SK-N-SH treated with all-trans-retinoic acid at 6 μM for 48 hours (cell line): Measurements from ENCODE around the gene AP1S2.

Source experiments
- ARNTL ChIP-seq: fragments of 450-650 bp; formaldehyde crosslinking; IDR thresholded peaks from 2 replicates; pipeline ENCODE4 v1.5.0; 2020; ENCODE audit warnings: low read depth, mild to moderate bottlenecking, moderate library complexity, borderline replicate concordance
- BACH2 ChIP-seq: fragments of 250-450 bp; sonication (Bioruptor Pico); IDR thresholded peaks from 2 replicates; pipeline ENCODE4 v1.9.0; 2021; ENCODE audit warnings: mild to moderate bottlenecking, borderline replicate concordance
- GLIS3 ChIP-seq: fragments of 250-450 bp; sonication (Bioruptor Pico); IDR thresholded peaks from 2 replicates; pipeline ENCODE4 v1.5.0; 2020; ENCODE audit warnings: mild to moderate bottlenecking, moderate library complexity
- OSR1 ChIP-seq: fragments of 250-450 bp; sonication (Bioruptor Pico); IDR thresholded peaks from 2 replicates; pipeline ENCODE4 v1.8.0; 2022; ENCODE audit warnings: moderate library complexity, mild to moderate bottlenecking, inconsistent platforms
- RARB ChIP-seq: fragments of 250-450 bp; sonication (Bioruptor Pico); IDR thresholded peaks from 2 replicates; pipeline ENCODE4 v1.8.0; 2021; ENCODE audit warnings: mild to moderate bottlenecking, moderate library complexity
- ZNF565 ChIP-seq: fragments of 450-650 bp; formaldehyde crosslinking; conservative IDR thresholded peaks from 2 replicates; pipeline ENCODE4 v1.5.0; 2020; ENCODE audit warnings: low read depth, mild to moderate bottlenecking, moderate library complexity
- TF ChIP-seq, protein P1 (sequence below): fragments of 250-450 bp; sonication (Bioruptor Pico); IDR thresholded peaks from 2 replicates; pipeline ENCODE4 v1.5.1; 2020; ENCODE audit warnings: low read depth, mild to moderate bottlenecking, moderate library complexity
- TF ChIP-seq, protein P2 (sequence below): fragments of 250-450 bp; sonication (Bioruptor Pico); IDR thresholded peaks from 2 replicates; pipeline ENCODE4 v1.8.0; 2020; ENCODE audit warnings: mild to moderate bottlenecking, moderate library complexity, borderline replicate concordance
- TF ChIP-seq, protein P3 (sequence below): fragments of 250-450 bp; sonication (Bioruptor Pico); IDR thresholded peaks from 2 replicates; pipeline ENCODE4 v1.5.0; 2020; ENCODE audit warnings: mild to moderate bottlenecking, moderate library complexity

DNA sequence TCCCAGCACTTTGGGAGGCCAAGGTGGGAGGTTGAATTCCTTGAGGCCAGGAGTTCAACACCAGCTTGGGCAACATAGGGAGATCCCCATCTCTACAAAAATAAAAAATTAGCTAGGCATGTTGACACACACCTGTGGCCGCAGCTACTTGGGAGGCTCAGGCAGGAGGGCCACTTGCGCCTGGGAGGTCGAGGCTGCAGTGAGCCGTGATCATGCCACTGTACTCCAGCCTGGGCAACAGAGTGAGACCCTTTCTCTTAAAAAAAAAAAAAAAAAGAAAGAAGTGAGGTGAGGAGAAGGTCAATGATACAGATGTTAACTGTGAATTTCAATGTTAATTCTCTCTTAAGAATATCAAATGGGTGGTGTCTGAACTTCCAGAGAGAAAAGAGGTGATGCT, 15.1 kb upstream of the AP1S2 start:
- TF ChIP-seq BACH2 (CRISPR knock-in tag), result no peak
- TF ChIP-seq, protein P1, sequence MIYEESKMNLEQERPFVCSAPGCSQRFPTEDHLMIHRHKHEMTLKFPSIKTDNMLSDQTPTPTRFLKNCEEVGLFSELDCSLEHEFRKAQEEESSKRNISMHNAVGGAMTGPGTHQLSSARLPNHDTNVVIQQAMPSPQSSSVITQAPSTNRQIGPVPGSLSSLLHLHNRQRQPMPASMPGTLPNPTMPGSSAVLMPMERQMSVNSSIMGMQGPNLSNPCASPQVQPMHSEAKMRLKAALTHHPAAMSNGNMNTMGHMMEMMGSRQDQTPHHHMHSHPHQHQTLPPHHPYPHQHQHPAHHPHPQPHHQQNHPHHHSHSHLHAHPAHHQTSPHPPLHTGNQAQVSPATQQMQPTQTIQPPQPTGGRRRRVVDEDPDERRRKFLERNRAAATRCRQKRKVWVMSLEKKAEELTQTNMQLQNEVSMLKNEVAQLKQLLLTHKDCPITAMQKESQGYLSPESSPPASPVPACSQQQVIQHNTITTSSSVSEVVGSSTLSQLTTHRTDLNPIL (CRISPR knock-in tag), result no peak
- no peak for TF ChIP-seq OSR1 (CRISPR knock-in tag)
- TF ChIP-seq GLIS3 (CRISPR knock-in tag), result no peak
- no peak for TF ChIP-seq ZNF565 (CRISPR knock-in tag)
- TF ChIP-seq, protein P2, sequence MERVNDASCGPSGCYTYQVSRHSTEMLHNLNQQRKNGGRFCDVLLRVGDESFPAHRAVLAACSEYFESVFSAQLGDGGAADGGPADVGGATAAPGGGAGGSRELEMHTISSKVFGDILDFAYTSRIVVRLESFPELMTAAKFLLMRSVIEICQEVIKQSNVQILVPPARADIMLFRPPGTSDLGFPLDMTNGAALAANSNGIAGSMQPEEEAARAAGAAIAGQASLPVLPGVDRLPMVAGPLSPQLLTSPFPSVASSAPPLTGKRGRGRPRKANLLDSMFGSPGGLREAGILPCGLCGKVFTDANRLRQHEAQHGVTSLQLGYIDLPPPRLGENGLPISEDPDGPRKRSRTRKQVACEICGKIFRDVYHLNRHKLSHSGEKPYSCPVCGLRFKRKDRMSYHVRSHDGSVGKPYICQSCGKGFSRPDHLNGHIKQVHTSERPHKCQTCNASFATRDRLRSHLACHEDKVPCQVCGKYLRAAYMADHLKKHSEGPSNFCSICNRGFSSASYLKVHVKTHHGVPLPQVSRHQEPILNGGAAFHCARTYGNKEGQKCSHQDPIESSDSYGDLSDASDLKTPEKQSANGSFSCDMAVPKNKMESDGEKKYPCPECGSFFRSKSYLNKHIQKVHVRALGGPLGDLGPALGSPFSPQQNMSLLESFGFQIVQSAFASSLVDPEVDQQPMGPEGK (CRISPR knock-in tag), result no peak
- TF ChIP-seq, protein P3, sequence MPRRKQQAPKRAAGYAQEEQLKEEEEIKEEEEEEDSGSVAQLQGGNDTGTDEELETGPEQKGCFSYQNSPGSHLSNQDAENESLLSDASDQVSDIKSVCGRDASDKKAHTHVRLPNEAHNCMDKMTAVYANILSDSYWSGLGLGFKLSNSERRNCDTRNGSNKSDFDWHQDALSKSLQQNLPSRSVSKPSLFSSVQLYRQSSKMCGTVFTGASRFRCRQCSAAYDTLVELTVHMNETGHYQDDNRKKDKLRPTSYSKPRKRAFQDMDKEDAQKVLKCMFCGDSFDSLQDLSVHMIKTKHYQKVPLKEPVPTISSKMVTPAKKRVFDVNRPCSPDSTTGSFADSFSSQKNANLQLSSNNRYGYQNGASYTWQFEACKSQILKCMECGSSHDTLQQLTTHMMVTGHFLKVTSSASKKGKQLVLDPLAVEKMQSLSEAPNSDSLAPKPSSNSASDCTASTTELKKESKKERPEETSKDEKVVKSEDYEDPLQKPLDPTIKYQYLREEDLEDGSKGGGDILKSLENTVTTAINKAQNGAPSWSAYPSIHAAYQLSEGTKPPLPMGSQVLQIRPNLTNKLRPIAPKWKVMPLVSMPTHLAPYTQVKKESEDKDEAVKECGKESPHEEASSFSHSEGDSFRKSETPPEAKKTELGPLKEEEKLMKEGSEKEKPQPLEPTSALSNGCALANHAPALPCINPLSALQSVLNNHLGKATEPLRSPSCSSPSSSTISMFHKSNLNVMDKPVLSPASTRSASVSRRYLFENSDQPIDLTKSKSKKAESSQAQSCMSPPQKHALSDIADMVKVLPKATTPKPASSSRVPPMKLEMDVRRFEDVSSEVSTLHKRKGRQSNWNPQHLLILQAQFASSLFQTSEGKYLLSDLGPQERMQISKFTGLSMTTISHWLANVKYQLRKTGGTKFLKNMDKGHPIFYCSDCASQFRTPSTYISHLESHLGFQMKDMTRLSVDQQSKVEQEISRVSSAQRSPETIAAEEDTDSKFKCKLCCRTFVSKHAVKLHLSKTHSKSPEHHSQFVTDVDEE (CRISPR knock-in tag), result no peak
- no peak for TF ChIP-seq ARNTL (CRISPR knock-in tag)
- TF ChIP-seq RARB (CRISPR knock-in tag), result no peak
